ENCODE results near the gene ASTN2. TPM values are rescaled to one million over a fixed set of nuclear protein-coding genes. Genes with fewer than 3 reads are reported as not detected.

Gene ASTN2
- polyA plus RNA-seq, 1 donor from 2014 or later = 6.8 TPM

DNA sequence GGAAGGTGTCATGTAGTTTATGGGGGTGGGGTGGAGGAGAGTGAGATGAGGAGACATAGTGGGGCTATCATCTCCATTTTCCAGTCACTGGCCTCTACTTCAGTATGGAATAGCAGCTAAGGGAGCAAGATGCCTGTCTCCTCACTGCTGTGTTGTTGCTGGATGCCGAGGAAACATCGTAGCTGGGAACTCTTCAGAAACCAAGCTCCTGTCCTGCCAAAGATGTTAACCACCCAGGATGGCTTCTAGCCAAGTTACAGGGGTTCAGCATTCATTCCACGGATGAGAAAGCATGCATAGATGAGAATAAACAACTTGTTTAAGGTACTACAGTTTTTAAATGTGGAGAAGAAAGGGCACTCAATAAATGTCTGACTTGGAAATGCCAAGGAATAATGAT lies 226.5 kb downstream of the ASTN2 start:
- H3K79me2 ChIP-seq (replicated peaks; ENCODE audit: insufficient read depth, low read length) = no peaks in the 10 kb centered on the region
- no peaks in the 10 kb centered on the region for H3K27me3 ChIP-seq (ENCODE audit: insufficient read depth, low read depth, low read length)
- H3K27ac ChIP-seq (ENCODE audit: low read length) = no peak overlapping the region
- no peak overlapping the region for H2AFZ ChIP-seq (ENCODE audit: low read depth, low read length)
- H3K9ac ChIP-seq (ENCODE audit: low read length) = no peak overlapping the region
- no peaks in the 10 kb centered on the region for H3K36me3 ChIP-seq (ENCODE audit: insufficient read depth, low read length)
- H3K9me2 ChIP-seq (ENCODE audit: insufficient read depth, low read length) = no peaks in the 10 kb centered on the region
- no peak overlapping the region for H3K4me2 ChIP-seq (ENCODE audit: low read length)
- H3K4me3 ChIP-seq (ENCODE audit: low read length) = no peak overlapping the region
- TF ChIP-seq POLR2AphosphoS5 (IDR thresholded peaks at IDR 0.05) (no peak), MXI1 (conservative IDR thresholded peaks at IDR 0.05; ENCODE audit: poor library complexity, severe bottlenecking) (no peak), TAF1 (IDR thresholded peaks at IDR 0.05; ENCODE audit: low read depth) (no peak), EP300 (conservative IDR thresholded peaks at IDR 0.05; ENCODE audit: poor library complexity, severe bottlenecking) (no peak), SMC3 (conservative IDR thresholded peaks at IDR 0.05; ENCODE audit: poor library complexity) (no peak), EZH2 (IDR thresholded peaks at IDR 0.05; ENCODE audit: borderline replicate concordance, insufficient read depth, low read length, poor library complexity, severe bottlenecking) (no peak)
- TF ChIP-seq, protein P1, sequence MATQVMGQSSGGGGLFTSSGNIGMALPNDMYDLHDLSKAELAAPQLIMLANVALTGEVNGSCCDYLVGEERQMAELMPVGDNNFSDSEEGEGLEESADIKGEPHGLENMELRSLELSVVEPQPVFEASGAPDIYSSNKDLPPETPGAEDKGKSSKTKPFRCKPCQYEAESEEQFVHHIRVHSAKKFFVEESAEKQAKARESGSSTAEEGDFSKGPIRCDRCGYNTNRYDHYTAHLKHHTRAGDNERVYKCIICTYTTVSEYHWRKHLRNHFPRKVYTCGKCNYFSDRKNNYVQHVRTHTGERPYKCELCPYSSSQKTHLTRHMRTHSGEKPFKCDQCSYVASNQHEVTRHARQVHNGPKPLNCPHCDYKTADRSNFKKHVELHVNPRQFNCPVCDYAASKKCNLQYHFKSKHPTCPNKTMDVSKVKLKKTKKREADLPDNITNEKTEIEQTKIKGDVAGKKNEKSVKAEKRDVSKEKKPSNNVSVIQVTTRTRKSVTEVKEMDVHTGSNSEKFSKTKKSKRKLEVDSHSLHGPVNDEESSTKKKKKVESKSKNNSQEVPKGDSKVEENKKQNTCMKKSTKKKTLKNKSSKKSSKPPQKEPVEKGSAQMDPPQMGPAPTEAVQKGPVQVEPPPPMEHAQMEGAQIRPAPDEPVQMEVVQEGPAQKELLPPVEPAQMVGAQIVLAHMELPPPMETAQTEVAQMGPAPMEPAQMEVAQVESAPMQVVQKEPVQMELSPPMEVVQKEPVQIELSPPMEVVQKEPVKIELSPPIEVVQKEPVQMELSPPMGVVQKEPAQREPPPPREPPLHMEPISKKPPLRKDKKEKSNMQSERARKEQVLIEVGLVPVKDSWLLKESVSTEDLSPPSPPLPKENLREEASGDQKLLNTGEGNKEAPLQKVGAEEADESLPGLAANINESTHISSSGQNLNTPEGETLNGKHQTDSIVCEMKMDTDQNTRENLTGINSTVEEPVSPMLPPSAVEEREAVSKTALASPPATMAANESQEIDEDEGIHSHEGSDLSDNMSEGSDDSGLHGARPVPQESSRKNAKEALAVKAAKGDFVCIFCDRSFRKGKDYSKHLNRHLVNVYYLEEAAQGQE (IDR thresholded peaks at IDR 0.05; ENCODE audit: borderline replicate concordance) = no peak
- TF ChIP-seq, protein P2, sequence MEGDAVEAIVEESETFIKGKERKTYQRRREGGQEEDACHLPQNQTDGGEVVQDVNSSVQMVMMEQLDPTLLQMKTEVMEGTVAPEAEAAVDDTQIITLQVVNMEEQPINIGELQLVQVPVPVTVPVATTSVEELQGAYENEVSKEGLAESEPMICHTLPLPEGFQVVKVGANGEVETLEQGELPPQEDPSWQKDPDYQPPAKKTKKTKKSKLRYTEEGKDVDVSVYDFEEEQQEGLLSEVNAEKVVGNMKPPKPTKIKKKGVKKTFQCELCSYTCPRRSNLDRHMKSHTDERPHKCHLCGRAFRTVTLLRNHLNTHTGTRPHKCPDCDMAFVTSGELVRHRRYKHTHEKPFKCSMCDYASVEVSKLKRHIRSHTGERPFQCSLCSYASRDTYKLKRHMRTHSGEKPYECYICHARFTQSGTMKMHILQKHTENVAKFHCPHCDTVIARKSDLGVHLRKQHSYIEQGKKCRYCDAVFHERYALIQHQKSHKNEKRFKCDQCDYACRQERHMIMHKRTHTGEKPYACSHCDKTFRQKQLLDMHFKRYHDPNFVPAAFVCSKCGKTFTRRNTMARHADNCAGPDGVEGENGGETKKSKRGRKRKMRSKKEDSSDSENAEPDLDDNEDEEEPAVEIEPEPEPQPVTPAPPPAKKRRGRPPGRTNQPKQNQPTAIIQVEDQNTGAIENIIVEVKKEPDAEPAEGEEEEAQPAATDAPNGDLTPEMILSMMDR (IDR thresholded peaks at IDR 0.05; ENCODE audit: poor library complexity, severe bottlenecking) = no peak
- no peaks in the 10 kb centered on the region for H3F3A ChIP-seq (ENCODE audit: insufficient read depth, low read length, poor library complexity, severe bottlenecking)
- no peaks in the 10 kb centered on the region for H3K9me3 ChIP-seq (ENCODE audit: low read length)
- H4K20me1 ChIP-seq (ENCODE audit: insufficient read depth) = no peaks in the 10 kb centered on the region

DNA sequence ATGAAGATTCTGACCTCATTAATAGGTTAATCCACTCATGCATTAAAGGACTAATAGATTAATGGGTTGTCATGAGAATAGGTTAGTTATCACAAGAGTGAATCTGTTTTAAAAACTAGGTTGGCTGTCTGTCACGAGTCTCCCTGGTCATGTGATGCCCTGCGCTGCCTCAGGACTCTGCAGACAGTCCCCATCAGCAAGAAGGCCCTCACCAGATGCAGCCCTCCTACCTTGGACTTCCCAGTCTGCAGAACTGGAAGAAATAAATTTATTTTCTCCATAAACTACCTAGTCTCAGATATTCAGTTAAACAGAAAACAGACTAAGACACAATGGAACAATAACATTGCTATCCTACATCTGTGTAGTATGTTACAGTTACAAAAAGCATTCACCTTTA lies 227.4 kb downstream of the ASTN2 start:
- Histone ChIP-seq H3K4me3 (ENCODE audit: low read length) (no peak overlapping the region), H3K27me3 (ENCODE audit: insufficient read depth, low read depth, low read length) (no peaks in the 10 kb centered on the region), H3K4me2 (ENCODE audit: low read length) (no peak overlapping the region), H3K9ac (ENCODE audit: low read length) (no peak overlapping the region), H4K20me1 (ENCODE audit: insufficient read depth) (no peaks in the 10 kb centered on the region), H3K36me3 (ENCODE audit: insufficient read depth, low read length) (no peaks in the 10 kb centered on the region), H3F3A (ENCODE audit: insufficient read depth, low read length, poor library complexity, severe bottlenecking) (no peaks in the 10 kb centered on the region), H3K9me3 (ENCODE audit: low read length) (no peaks in the 10 kb centered on the region), H2AFZ (ENCODE audit: low read depth, low read length) (no peak overlapping the region), H3K27ac (ENCODE audit: low read length) (no peak overlapping the region), H3K79me2 (replicated peaks; ENCODE audit: insufficient read depth, low read length) (no peaks in the 10 kb centered on the region), H3K9me2 (ENCODE audit: insufficient read depth, low read length) (no peaks in the 10 kb centered on the region)
- TF ChIP-seq EP300 (conservative IDR thresholded peaks at IDR 0.05; ENCODE audit: poor library complexity, severe bottlenecking) = no peak
- TF ChIP-seq EZH2 (IDR thresholded peaks at IDR 0.05; ENCODE audit: borderline replicate concordance, insufficient read depth, low read length, poor library complexity, severe bottlenecking) = no peak
- TF ChIP-seq SMC3 (conservative IDR thresholded peaks at IDR 0.05; ENCODE audit: poor library complexity) = no peak
- TF ChIP-seq, protein P1 (IDR thresholded peaks at IDR 0.05; ENCODE audit: borderline replicate concordance) = no peak
- TF ChIP-seq RAD21 (conservative IDR thresholded peaks at IDR 0.05) = no peak
- TF ChIP-seq, protein P2 (IDR thresholded peaks at IDR 0.05; ENCODE audit: poor library complexity, severe bottlenecking) = no peak
- TF ChIP-seq POLR2AphosphoS5 (IDR thresholded peaks at IDR 0.05) = no peak
- TF ChIP-seq TAF1 (IDR thresholded peaks at IDR 0.05; ENCODE audit: low read depth) = no peak
- TF ChIP-seq MXI1 (conservative IDR thresholded peaks at IDR 0.05; ENCODE audit: poor library complexity, severe bottlenecking) = no peak
